GM18517 (cell line): Measurements from ENCODE around the gene GOLPH3L.
"Not testable (repeated sequence)": the region's sequence is repeated elsewhere in the genome, so short reads cannot be mapped to it uniquely, and the experiment has no call there.

Source experiments
- ATAC-seq: cut with Tn5 transposase; IDR thresholded peaks from one replicate; pipeline ENCODE4 v1.9.1; 2021; ENCODE audit warnings: mild to moderate bottlenecking, moderate library complexity; ENCODE audit not compliant: unreplicated experiment

The GOLPH3L gene

GRCh38 chr1:150696995-150697927, at the start of gene GOLPH3L:
Gene GOLPH3L, minus strand, starts transcription at chr1:150697154. Its CDS starts 2,316 bp downstream, at chr1:150694838.
- ATAC-seq = peak; percentile 98

- ATAC-seq = no peak
Measured at GRCh38 chr1:150730130-150730721, 33.3 kb upstream of the GOLPH3L start.

- no peak for ATAC-seq
Measured at GRCh38 chr1:150724336-150724735, 27.4 kb upstream of the GOLPH3L start.

- no peak for ATAC-seq
Measured at GRCh38 chr1:150720703-150721102, 23.7 kb upstream of the GOLPH3L start, which contains the start of gene HORMAD1. Gene HORMAD1, minus strand, starts transcription at chr1:150720895. Its CDS starts 1,390 bp downstream, at chr1:150719505.

GRCh38 chr1:150720098-150720497, 23.1 kb upstream of the GOLPH3L start:
- ATAC-seq = no peak

GRCh38 chr1:150718225-150718891, 21.4 kb upstream of the GOLPH3L start:
- ATAC-seq = no peak

GRCh38 chr1:150709031-150709430, 12.1 kb upstream of the GOLPH3L start:
- ATAC-seq = not testable (repeated sequence)

GRCh38 chr1:150708595-150708994, 11.6 kb upstream of the GOLPH3L start:
- ATAC-seq = no peak

- no peak for ATAC-seq
Measured at GRCh38 chr1:150706091-150706490, 9.1 kb upstream of the GOLPH3L start.

GRCh38 chr1:150703427-150703826, 6.5 kb upstream of the GOLPH3L start:
- no peak for ATAC-seq

- no peak for ATAC-seq
Measured at GRCh38 chr1:150696590-150696989, 364 bp downstream of the GOLPH3L start.

- no peak for ATAC-seq
Measured at GRCh38 chr1:150696162-150696561, 792 bp downstream of the GOLPH3L start.

- ATAC-seq = no peak
Measured at GRCh38 chr1:150695561-150695960, 1.4 kb downstream of the GOLPH3L start.

GRCh38 chr1:150692720-150693119, 4.2 kb downstream of the GOLPH3L start:
- ATAC-seq = no peak

- ATAC-seq = no peak
Measured at GRCh38 chr1:150688763-150689162, 8.2 kb downstream of the GOLPH3L start.

- no peak for ATAC-seq
Measured at GRCh38 chr1:150686275-150686674, 10.7 kb downstream of the GOLPH3L start.

- ATAC-seq = no peak
Measured at GRCh38 chr1:150683914-150684313, 13.0 kb downstream of the GOLPH3L start.

GRCh38 chr1:150678988-150679387, 18.0 kb downstream of the GOLPH3L start:
- no peak for ATAC-seq

- ATAC-seq = no peak
Measured at GRCh38 chr1:150674881-150675280, 22.1 kb downstream of the GOLPH3L start.

GRCh38 chr1:150663321-150663720, 33.6 kb downstream of the GOLPH3L start:
- ATAC-seq = no peak

GRCh38 chr1:150662811-150663210, 34.1 kb downstream of the GOLPH3L start:
- ATAC-seq = no peak
